RWPE2 (cell line): ENCODE measurements around the gene PRKCE.

ENCODE experiments used
- ATAC-seq: fragments of 200-7000 bp; cut with Tn5 transposase; 3 replicates; pipeline ENCODE4 v1.9.1; 2021; ENCODE audit warnings: low read depth
- DNase-seq: peaks from one replicate; pipeline ENCODE4 v3.0.0-alpha.2; 2020; ENCODE audit warnings: low spot score
- H3K27ac ChIP-seq: fragments of 450-650 bp; 2 replicates; pipeline ENCODE4 v1.5.1; 2017; ENCODE audit warnings: mild to moderate bottlenecking; ENCODE audit not compliant: poor library complexity, severe bottlenecking
- H3K27me3 ChIP-seq: fragments of 250-450 bp; sonication (Bioruptor Pico); 2 replicates; pipeline ENCODE4 v1.5.1; 2021; ENCODE audit warnings: mild to moderate bottlenecking, moderate library complexity; ENCODE audit not compliant: insufficient read depth, poor library complexity, severe bottlenecking
- H3K36me3 ChIP-seq: fragments of 250-450 bp; sonication (Bioruptor Pico); 2 replicates; pipeline ENCODE4 v1.5.1; 2020; ENCODE audit warnings: low read depth, mild to moderate bottlenecking, moderate library complexity
- H3K4me1 ChIP-seq: fragments of 250-450 bp; sonication (Bioruptor Pico); 2 replicates; pipeline ENCODE4 v1.5.1; 2021; ENCODE audit warnings: mild to moderate bottlenecking, moderate library complexity; ENCODE audit not compliant: insufficient read depth, poor library complexity, severe bottlenecking
- H3K4me3 ChIP-seq: fragments of 250-450 bp; sonication (Bioruptor Pico); 2 replicates; pipeline ENCODE4 v1.5.1; 2021; ENCODE audit warnings: mild to moderate bottlenecking, moderate library complexity; ENCODE audit not compliant: severe bottlenecking
- H3K9me3 ChIP-seq: fragments of 250-450 bp; sonication (Bioruptor Pico); 2 replicates; pipeline ENCODE4 v1.5.1; 2021; ENCODE audit warnings: mild to moderate bottlenecking, moderate library complexity; ENCODE audit not compliant: severe bottlenecking
- TF ChIP-seq, protein P1 (sequence below): fragments of 450-650 bp; IDR thresholded peaks from one replicate; pipeline ENCODE4 v1.5.1; 2017; ENCODE audit warnings: mild to moderate bottlenecking, moderate library complexity; ENCODE audit not compliant: poor library complexity, severe bottlenecking

Gene PRKCE

DNA sequence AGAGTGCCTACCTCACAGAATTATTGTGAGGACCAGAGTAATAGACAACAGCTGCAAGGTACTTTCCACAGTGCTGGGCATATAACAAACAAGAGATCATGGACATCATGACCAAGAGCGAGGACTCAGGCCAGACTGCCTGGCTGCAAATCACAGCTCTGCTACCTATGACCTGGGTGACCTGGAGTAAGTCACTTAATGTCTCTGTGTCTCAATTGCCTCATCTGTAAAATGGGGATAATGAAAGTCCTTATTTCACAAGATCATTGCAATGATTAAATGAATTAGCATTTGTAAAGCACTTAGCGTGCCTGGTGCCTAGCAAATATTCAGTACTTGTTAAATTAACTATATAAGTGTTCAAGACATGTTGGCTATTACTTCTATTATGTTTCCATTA lies 59.7 kb downstream of the PRKCE start:
- DNase-seq (no peak), ATAC-seq (no peak)
- Histone ChIP-seq H3K9me3 (no peaks in the 10 kb centered on the region), H3K4me1 (no peaks in the 10 kb centered on the region), H3K27ac (no peak overlapping the region), H3K36me3 (no peaks in the 10 kb centered on the region), H3K4me3 (no peak overlapping the region), H3K27me3 (no peaks in the 10 kb centered on the region)
- TF ChIP-seq, protein P1, sequence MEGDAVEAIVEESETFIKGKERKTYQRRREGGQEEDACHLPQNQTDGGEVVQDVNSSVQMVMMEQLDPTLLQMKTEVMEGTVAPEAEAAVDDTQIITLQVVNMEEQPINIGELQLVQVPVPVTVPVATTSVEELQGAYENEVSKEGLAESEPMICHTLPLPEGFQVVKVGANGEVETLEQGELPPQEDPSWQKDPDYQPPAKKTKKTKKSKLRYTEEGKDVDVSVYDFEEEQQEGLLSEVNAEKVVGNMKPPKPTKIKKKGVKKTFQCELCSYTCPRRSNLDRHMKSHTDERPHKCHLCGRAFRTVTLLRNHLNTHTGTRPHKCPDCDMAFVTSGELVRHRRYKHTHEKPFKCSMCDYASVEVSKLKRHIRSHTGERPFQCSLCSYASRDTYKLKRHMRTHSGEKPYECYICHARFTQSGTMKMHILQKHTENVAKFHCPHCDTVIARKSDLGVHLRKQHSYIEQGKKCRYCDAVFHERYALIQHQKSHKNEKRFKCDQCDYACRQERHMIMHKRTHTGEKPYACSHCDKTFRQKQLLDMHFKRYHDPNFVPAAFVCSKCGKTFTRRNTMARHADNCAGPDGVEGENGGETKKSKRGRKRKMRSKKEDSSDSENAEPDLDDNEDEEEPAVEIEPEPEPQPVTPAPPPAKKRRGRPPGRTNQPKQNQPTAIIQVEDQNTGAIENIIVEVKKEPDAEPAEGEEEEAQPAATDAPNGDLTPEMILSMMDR = no peak

DNA sequence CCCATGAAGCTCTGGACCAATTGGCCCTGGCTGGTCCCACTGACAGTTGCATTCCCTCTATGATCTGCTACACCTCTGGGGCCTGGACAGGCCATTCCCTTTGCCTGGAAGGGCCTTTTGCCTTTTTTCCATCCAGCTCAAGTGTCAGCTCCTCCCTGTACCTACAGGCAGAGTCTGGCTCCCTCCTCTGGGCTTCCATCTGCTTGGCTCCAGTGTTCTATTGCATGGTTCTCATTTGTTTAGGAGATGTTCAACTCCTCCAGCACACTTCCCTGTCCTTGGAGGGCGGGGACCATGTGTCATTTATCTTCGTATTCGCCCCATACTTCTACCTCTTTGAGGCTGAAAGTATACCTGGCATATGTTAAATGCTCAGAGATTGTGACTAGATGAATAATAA lies 61.1 kb downstream of the PRKCE start:
- Histone ChIP-seq H3K4me3 (no peak overlapping the region), H3K27ac (no peak overlapping the region), H3K27me3 (no peaks in the 10 kb centered on the region), H3K4me1 (no peaks in the 10 kb centered on the region), H3K36me3 (no peaks in the 10 kb centered on the region), H3K9me3 (no peaks in the 10 kb centered on the region)
- TF ChIP-seq, protein P1 = peak; percentile 26
- ATAC-seq (peak; percentile 55), DNase-seq (no peak)

DNA sequence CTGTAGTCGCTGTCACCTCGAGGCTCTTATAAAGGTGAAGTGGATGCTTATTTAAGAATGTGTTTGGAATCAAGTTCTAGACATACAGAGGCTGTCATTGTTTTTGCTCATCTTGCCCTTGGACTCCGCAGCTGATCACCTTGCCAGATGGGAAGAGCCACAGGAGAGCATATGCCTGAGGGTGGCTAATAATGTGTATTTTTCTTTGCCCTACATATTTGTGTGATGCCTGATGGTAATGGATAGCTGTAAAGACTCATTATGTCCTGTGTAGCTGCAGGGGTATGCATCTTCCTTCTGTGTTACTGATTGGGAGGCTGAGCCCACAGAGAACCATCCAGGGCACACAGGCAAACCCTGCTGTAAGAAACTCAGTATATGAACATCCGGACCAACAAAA lies 61.7 kb downstream of the PRKCE start:
- Histone ChIP-seq H3K36me3 (no peaks in the 10 kb centered on the region), H3K9me3 (no peaks in the 10 kb centered on the region), H3K4me3 (no peak overlapping the region), H3K4me1 (no peaks in the 10 kb centered on the region), H3K27me3 (no peaks in the 10 kb centered on the region), H3K27ac (no peak overlapping the region)
- DNase-seq (no peak), ATAC-seq (no peak)
- TF ChIP-seq, protein P1 = no peak

DNA sequence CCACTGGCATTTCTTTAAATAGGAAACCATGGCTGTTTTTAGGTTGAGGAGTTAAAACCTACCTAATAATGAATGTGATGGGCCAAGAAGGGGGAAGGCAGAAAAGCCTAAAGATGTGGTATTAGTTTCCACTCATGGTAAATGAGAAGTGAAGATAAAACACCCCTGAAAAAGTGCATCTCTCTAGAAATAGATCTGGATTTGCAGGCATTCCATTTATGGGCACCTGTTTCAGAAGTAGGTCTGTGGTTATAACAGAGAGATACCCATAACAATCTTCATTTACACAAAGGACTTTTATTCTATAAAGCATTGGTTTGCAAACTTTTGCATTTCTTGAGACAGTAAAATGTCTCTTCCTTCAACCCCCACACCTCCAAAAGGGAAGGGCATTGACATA lies 62.1 kb downstream of the PRKCE start:
- TF ChIP-seq, protein P1 = no peak
- Histone ChIP-seq H3K9me3 (no peaks in the 10 kb centered on the region), H3K27me3 (no peaks in the 10 kb centered on the region), H3K27ac (no peak overlapping the region), H3K4me1 (no peaks in the 10 kb centered on the region), H3K4me3 (no peak overlapping the region), H3K36me3 (no peaks in the 10 kb centered on the region)
- no peak for ATAC-seq
- no peak for DNase-seq

DNA sequence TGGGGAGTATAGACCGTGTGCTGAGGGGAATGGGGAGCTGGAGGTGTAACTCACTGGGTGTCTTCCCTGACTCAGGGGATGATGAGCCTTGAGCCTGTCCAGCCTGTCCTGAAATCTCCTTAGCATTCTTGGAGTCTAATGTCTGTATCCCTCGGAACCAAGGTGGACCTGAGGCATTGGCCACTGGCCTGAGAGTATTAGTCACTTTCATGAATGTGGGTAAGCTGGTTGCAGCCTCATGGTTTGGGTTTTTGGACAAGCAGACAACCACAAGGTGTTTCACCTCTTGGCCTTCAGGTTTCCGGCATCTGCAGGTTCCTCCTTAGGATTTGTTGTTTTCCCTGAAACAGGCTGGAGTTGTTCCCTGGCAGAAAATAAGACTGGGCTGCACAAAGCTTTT lies 63.2 kb downstream of the PRKCE start:
- H3K36me3 ChIP-seq = no peaks in the 10 kb centered on the region
- H3K27ac ChIP-seq = no peak overlapping the region
- H3K4me1 ChIP-seq = no peaks in the 10 kb centered on the region
- H3K27me3 ChIP-seq = no peaks in the 10 kb centered on the region
- ATAC-seq = no peak
- no peak overlapping the region for H3K4me3 ChIP-seq
- TF ChIP-seq, protein P1 = no peak
- H3K9me3 ChIP-seq = no peaks in the 10 kb centered on the region
- DNase-seq = no peak
